ENCODE results near the gene SORT1.
"Not testable (repeated sequence)": the region's sequence is repeated elsewhere in the genome, so short reads cannot be mapped to it uniquely, and the experiment has no call there.

The SORT1 gene

DNA sequence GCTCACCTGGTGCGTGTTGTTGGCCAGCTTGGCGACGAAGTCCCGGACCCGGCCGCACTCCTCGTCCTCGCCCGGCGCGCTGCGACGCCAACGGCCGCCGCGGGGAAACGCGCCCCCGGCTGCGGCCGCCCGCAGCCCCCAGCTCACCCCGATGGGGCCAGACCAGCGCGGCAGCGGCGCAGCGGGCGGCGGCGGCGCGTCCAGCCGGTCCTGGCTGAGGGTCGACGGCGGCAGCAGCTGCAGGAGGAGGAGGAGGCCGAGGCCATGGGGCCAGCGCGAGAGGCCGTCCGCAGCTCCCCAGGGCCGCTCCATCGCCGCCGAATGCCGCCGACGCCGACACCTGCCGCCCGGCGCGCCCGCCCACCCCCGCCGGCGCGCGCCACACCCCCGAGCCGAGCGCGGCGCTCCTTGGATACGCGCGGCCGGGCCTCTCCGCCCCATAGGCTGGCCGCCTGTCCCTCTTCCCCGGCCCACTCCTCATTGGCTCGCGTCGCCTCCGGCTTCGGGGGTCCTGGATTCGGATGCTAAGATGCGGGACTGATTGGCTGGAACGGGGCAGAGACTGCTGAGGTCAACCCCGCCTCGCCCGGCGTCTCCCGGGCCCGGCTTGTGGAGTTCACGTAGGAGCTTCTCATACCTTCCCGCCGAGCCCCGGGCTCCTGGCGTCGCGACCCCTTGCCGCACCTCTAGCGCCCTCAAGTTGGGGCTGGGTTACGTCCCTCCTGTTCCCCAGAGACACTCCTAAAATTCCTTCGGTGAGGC, at the start of gene SORT1:
Gene SORT1, minus strand, starts transcription at position 338 of the 762 bp plus-strand sequence. Its CDS starts 26 bp downstream, at position 312.
- DNase-seq (ENCODE audit: low spot score) = peak; percentile 89

GRCh38 chr1:109445949-109446695, 48.4 kb upstream of the SORT1 start:
- not testable (repeated sequence) for DNase-seq (ENCODE audit: low spot score)

GRCh38 chr1:109444346-109444745, 46.6 kb upstream of the SORT1 start:
- DNase-seq (ENCODE audit: low spot score) = no peak

DNA sequence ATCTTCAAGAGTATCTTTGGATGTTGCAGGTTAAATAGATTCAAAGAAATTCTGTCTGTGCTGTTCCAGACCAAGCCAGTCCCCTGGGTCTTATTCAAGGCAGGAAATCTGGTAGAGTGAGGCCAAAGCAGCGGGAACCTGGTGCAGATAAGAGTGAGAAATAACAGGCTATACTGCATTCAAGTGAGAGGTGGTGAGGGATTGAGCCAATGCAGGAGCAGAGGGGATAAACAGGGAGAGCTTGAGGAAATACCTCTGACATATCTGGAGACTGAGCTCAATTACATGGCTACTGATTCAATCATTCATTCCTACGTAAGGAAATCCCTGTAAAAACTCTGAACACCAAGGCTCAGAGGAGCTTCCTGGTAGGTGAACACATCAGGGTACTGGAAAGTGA, 45.8 kb upstream of the SORT1 start:
- DNase-seq (ENCODE audit: low spot score) = no peak

DNA sequence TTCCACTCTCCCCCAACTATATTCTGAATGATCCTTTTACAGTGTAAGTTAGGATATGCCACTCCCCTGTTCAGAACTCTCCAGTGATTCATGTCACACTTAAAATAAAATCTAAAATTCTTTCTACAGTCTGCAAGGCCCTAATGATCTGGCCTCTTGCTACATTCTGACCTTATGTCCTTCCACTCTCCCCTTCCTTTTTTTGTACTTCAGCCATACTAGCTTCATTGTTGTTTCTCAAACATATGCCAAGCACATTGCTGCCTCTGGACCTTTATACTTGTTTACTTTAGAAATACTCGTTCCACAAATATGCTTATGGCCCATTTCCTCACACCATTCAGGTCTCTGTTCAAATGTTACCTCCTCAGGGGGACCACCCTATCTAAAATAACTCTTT, 43.4 kb upstream of the SORT1 start:
- no peak for DNase-seq (ENCODE audit: low spot score)

GRCh38 chr1:109438798-109439297, 41.1 kb upstream of the SORT1 start:
- DNase-seq (ENCODE audit: low spot score) = no peak

DNA sequence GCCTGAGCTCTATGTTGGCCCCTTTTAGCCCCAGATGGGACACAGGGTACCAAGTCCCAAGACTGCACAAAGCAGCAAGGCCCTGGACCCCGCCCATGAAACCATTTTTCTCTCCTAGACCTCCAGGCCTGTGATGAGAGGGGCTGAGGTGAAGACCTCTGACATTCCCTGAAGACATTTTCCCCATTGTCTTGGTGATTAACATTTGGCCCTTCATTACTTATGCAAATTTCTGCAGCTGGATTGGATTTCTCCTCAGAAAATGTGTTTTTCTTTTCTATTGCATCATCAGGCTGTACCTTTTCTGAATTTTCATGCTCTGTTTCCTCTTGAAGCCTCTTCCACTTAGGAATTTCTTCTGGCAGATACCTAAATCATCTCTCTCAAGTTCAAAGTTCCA, 36.8 kb upstream of the SORT1 start:
- no peak for DNase-seq (ENCODE audit: low spot score)

GRCh38 chr1:109433322-109433721, 35.6 kb upstream of the SORT1 start:
- no peak for DNase-seq (ENCODE audit: low spot score)

GRCh38 chr1:109432336-109432735, 34.6 kb upstream of the SORT1 start:
- DNase-seq (ENCODE audit: low spot score) = no peak

DNA sequence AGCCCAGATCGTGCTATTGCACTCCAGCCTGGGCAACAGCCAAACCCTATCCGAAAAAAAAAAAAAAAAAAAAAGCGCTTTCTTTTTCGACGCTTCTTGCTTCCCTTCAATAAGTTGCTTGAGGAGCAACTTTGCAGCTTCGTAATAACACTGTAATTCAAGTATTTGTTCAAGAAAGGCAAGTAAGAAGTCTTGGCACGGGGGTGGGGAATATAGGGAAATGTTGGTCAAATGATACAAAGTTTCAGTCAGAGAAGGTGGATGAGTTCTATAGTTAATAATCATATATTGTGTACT, 29.4 kb upstream of the SORT1 start:
- DNase-seq (ENCODE audit: low spot score) = no peak

- DNase-seq (ENCODE audit: low spot score) = peak; percentile 94
Measured at GRCh38 chr1:109426281-109427170, 28.8 kb upstream of the SORT1 start, which contains the start of gene PSMA5. Gene PSMA5 (minus strand): TSS chr1:109426448. CDS start chr1:109426330, 118 bp downstream.

- DNase-seq (ENCODE audit: low spot score) = no peak
Measured at GRCh38 chr1:109425391-109426280, 27.9 kb upstream of the SORT1 start.

- no peak for DNase-seq (ENCODE audit: low spot score)
Measured at GRCh38 chr1:109423498-109423897, 25.8 kb upstream of the SORT1 start.

GRCh38 chr1:109412551-109412950, 14.8 kb upstream of the SORT1 start:
- DNase-seq (ENCODE audit: low spot score) = no peak

DNA sequence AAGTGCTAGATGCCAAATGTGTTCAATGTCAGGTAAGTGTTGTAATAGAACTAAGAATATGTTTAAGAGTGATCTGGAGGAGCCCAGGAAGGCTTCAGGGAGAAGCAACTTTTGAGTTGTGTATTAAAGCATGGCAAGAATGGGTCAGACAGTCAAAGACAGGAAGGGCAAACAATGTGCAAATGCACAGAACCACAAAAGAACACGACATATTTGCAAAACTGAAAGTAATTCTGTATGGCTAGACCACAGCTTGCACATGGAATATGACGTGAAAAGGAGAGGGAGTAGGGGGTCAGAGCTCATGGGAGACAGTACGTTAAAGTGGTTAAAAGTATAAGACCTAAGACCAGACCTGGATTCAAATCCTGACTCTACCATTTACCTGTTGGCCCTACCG, 7.1 kb upstream of the SORT1 start:
- DNase-seq (ENCODE audit: low spot score) = no peak

- no peak for DNase-seq (ENCODE audit: low spot score)
Measured at GRCh38 chr1:109402025-109402424, 4.3 kb upstream of the SORT1 start.

DNA sequence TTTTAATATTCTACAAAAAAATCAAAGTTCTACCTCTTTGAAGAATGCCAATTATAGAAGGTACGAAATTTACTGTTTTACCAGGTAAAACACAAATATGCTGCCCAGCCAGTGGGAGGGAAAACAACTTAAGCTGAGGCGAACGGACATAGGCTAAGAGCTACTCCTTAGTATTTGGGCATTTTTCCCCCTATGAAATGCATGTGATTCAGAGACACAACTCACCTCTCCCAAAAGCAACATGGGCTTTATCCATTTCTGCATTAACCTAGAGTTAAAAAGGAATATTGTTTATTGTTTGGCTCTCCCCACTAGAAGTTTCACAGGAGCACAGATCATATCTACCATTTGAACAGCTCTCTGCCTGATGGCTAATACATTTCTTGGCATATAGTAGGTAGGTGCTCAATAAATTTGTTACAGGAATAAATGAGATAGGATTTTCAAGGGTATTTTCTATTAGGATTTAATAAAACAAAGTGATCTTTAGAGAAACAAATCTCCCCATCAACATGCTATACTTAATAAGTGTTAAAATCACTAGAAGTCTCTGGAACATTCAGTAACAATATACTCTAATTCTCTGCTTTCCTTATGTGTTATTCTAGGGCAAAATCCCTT, 2.4 kb upstream of the SORT1 start:
- DNase-seq (ENCODE audit: low spot score) = no peak

GRCh38 chr1:109399326-109399957, 1.7 kb upstream of the SORT1 start:
- DNase-seq (ENCODE audit: low spot score) = no peak

GRCh38 chr1:109398343-109399225, 866 bp upstream of the SORT1 start:
- DNase-seq (ENCODE audit: low spot score) = no peak
